ENCODE data around the gene RCAN2. TPM values are rescaled to one million over a fixed set of nuclear protein-coding genes. Genes with fewer than 3 reads are reported as not detected.

The RCAN2 gene
- total and polyA plus RNA-seq, 2 experiments from 2014 or later = 6.0 to 9.3 TPM

DNA sequence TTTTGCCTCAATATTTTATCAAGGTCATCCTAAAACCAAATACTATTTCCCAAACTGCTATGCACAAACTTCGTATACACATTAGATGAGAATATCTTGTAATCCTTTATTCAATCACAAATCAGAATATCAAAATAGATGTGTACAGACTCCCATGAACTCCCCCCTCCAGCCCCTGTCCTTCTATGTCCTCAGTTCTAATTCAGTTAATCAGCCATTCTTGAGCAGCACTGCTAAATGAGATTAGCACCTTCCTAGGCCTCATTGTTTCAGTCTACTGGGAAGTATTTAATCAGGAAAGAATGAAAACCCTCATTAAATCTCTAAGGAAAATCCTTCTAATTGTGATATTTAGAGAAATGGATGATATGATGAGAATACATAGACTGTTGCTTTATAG, 36.6 kb downstream of the RCAN2 start (continued):
- TF ChIP-seq, protein P1, sequence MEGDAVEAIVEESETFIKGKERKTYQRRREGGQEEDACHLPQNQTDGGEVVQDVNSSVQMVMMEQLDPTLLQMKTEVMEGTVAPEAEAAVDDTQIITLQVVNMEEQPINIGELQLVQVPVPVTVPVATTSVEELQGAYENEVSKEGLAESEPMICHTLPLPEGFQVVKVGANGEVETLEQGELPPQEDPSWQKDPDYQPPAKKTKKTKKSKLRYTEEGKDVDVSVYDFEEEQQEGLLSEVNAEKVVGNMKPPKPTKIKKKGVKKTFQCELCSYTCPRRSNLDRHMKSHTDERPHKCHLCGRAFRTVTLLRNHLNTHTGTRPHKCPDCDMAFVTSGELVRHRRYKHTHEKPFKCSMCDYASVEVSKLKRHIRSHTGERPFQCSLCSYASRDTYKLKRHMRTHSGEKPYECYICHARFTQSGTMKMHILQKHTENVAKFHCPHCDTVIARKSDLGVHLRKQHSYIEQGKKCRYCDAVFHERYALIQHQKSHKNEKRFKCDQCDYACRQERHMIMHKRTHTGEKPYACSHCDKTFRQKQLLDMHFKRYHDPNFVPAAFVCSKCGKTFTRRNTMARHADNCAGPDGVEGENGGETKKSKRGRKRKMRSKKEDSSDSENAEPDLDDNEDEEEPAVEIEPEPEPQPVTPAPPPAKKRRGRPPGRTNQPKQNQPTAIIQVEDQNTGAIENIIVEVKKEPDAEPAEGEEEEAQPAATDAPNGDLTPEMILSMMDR (conservative IDR thresholded peaks at IDR 0.05; ENCODE audit: low read depth in 2 of 2) = no peak
- TF ChIP-seq, protein P2, sequence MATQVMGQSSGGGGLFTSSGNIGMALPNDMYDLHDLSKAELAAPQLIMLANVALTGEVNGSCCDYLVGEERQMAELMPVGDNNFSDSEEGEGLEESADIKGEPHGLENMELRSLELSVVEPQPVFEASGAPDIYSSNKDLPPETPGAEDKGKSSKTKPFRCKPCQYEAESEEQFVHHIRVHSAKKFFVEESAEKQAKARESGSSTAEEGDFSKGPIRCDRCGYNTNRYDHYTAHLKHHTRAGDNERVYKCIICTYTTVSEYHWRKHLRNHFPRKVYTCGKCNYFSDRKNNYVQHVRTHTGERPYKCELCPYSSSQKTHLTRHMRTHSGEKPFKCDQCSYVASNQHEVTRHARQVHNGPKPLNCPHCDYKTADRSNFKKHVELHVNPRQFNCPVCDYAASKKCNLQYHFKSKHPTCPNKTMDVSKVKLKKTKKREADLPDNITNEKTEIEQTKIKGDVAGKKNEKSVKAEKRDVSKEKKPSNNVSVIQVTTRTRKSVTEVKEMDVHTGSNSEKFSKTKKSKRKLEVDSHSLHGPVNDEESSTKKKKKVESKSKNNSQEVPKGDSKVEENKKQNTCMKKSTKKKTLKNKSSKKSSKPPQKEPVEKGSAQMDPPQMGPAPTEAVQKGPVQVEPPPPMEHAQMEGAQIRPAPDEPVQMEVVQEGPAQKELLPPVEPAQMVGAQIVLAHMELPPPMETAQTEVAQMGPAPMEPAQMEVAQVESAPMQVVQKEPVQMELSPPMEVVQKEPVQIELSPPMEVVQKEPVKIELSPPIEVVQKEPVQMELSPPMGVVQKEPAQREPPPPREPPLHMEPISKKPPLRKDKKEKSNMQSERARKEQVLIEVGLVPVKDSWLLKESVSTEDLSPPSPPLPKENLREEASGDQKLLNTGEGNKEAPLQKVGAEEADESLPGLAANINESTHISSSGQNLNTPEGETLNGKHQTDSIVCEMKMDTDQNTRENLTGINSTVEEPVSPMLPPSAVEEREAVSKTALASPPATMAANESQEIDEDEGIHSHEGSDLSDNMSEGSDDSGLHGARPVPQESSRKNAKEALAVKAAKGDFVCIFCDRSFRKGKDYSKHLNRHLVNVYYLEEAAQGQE (IDR thresholded peaks at IDR 0.05; ENCODE audit: unreplicated experiment) = no peak
- no peak for TF ChIP-seq JUNB (IDR thresholded peaks at IDR 0.05; ENCODE audit: unreplicated experiment)
- TF ChIP-seq ZNF114 (CRISPR knock-in tag; IDR thresholded peaks at IDR 0.05) = no peak
- no peak for TF ChIP-seq EZH2 (IDR thresholded peaks at IDR 0.05; ENCODE audit: low read depth, unreplicated experiment)

DNA sequence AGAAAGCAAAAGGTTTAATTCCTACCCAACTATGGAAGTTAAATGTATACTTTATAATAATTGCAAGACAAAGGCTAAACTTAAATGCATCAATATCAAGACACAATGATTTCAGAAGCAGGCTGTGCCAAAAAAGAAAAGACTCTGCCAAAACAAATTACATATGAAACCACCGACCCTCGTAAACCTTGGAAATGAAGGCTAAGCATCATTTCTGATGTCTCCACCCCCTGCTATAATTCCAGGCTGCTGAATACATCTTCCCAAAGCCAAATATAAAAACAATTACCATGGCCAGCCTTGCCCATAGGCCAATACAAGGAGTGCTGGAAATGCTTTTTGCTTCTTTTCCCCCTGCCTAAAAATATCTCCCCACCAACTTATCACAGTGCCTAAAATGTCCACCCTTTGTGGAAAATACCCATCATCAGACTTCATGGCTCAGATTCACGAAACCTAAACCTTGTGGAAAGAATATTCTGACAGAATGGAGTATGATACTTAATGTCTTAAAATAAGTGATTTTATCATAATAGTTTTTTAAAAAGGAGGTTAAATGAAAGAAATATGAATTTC, 37.4 kb downstream of the RCAN2 start:
- DNase-seq (ENCODE audit: low spot score) = no peak
- no peak overlapping the region for H3K4me2 ChIP-seq
- H3K36me3 ChIP-seq (ENCODE audit: insufficient read depth) = peaks cover 4% of the 10 kb centered on the region; the same call in 1 of the 2 replicates
- H3K27me3 ChIP-seq (ENCODE audit: insufficient read depth) = no peaks in the 10 kb centered on the region
- TF ChIP-seq EZH2 (IDR thresholded peaks at IDR 0.05; ENCODE audit: low read depth, unreplicated experiment) (no peak), JUNB (IDR thresholded peaks at IDR 0.05; ENCODE audit: unreplicated experiment) (no peak)
- H3K27ac ChIP-seq (ENCODE audit: low read depth) = no peak overlapping the region
- H3K36me3 Mint-ChIP-seq (ENCODE audit: low read depth) = no peaks in the 10 kb centered on the region
- no peaks in the 10 kb centered on the region for H4K20me1 ChIP-seq (replicated peaks; ENCODE audit: insufficient read depth)
- H3K79me2 ChIP-seq (replicated peaks; ENCODE audit: insufficient read depth) = no peaks in the 10 kb centered on the region
- H3K4me3 Mint-ChIP-seq = no peak overlapping the region
- no peak for ATAC-seq
- no peak overlapping the region for H3K27ac Mint-ChIP-seq
- H3K9me3 Mint-ChIP-seq = 0 out of 3 replicates have a peak, but pooled peaks cover 2% of the 10 kb centered on the region
- no peak overlapping the region for H3K4me3 ChIP-seq
- H3K4me1 Mint-ChIP-seq = no peaks in the 10 kb centered on the region
- no peaks in the 10 kb centered on the region for H3K4me1 ChIP-seq (ENCODE audit: insufficient read depth)
- H3K9me2 ChIP-seq (ENCODE audit: insufficient read depth) = no peaks in the 10 kb centered on the region
- no peaks in the 10 kb centered on the region for H3K27me3 Mint-ChIP-seq (ENCODE audit: insufficient read depth, low read depth, poor library complexity)
- no peak overlapping the region for H2AFZ ChIP-seq
- no peaks in the 10 kb centered on the region for H3F3A ChIP-seq (replicated peaks; ENCODE audit: low read depth)

DNA sequence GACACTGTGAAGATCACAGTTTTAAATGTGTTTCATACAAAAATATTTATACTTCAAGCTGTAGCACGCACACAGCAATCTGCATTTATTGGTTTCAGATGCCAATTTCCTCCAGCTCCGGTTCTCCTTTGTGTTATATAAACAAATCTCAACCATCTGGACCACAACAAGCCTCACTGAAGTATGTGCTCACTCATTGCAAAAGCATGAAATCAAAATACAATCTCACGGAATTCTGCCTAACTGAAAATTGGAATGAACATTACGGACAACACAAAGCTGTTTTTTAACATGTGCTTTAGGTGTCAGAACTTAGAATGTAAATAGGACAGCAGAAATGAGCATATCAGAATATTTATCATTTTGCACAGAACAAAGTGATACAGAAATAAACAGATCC, 38.0 kb downstream of the RCAN2 start:
- no peaks in the 10 kb centered on the region for H3K36me3 Mint-ChIP-seq (ENCODE audit: low read depth)
- Histone ChIP-seq H3K4me2 (no peak overlapping the region), H3K79me2 (replicated peaks; ENCODE audit: insufficient read depth) (no peaks in the 10 kb centered on the region), H3K4me3 (no peak overlapping the region), H2AFZ (no peak overlapping the region), H4K20me1 (replicated peaks; ENCODE audit: insufficient read depth) (no peaks in the 10 kb centered on the region), H3K9me2 (ENCODE audit: insufficient read depth) (no peaks in the 10 kb centered on the region), H3K27ac (ENCODE audit: low read depth) (no peak overlapping the region), H3K4me1 (ENCODE audit: insufficient read depth) (no peaks in the 10 kb centered on the region), H3K27me3 (ENCODE audit: insufficient read depth) (no peaks in the 10 kb centered on the region), H3F3A (replicated peaks; ENCODE audit: low read depth) (no peaks in the 10 kb centered on the region), H3K36me3 (ENCODE audit: insufficient read depth) (peaks cover 4% of the 10 kb centered on the region; the same call in 1 of the 2 replicates)
- H3K4me3 Mint-ChIP-seq = no peak overlapping the region
- DNase-seq (ENCODE audit: low spot score) (no peak), ATAC-seq (no peak)
- peaks cover 5% of the 10 kb centered on the region; the same call in 1 of the 3 replicates for H3K9me3 Mint-ChIP-seq
- H3K4me1 Mint-ChIP-seq = no peaks in the 10 kb centered on the region
- no peak overlapping the region for H3K27ac Mint-ChIP-seq
- no peaks in the 10 kb centered on the region for H3K27me3 Mint-ChIP-seq (ENCODE audit: insufficient read depth, low read depth, poor library complexity)
- TF ChIP-seq, protein P2 (IDR thresholded peaks at IDR 0.05; ENCODE audit: unreplicated experiment) = no peak
